HEK293T (cell line): ENCODE data around the gene CRHR1.

Experiments
- CTCF ChIA-PET: fragments of 350-600 bp; formaldehyde crosslinking; extraction: SDS; loops from one replicate; lab custom pipeline; 2021; ENCODE audit warnings: antibody characterized with exemption, inconsistent platforms; lab: Yijun Ruan, JAX
- POLR2A ChIA-PET: fragments of 350-600 bp; formaldehyde crosslinking; extraction: SDS; loops from one replicate; lab custom pipeline; 2020; ENCODE audit warnings: antibody characterized with exemption, inconsistent platforms; lab: Yijun Ruan, JAX
- DNase-seq: peaks from one replicate; pipeline ENCODE4 v3.0.0; 2012; ENCODE audit warnings: mixed read lengths; ENCODE audit errors: extremely low spot score
- ARNT ChIP-seq: fragments of 450-650 bp; IDR thresholded peaks from 2 replicates; pipeline ENCODE4 v1.6.1; 2017; ENCODE audit warnings: mild to moderate bottlenecking
- BHLHE40 ChIP-seq: fragments of 450-650 bp; IDR thresholded peaks from 2 replicates; pipeline ENCODE4 v1.6.1; 2016; ENCODE audit warnings: mild to moderate bottlenecking, moderate library complexity, borderline replicate concordance
- CTBP1 ChIP-seq: fragments of 450-650 bp; IDR thresholded peaks from 2 replicates; pipeline ENCODE4 v1.6.1; 2016; ENCODE audit warnings: borderline replicate concordance
- ELF4 ChIP-seq: fragments of 450-650 bp; IDR thresholded peaks from 2 replicates; pipeline ENCODE4 v1.6.1; 2017; ENCODE audit warnings: antibody characterized with exemption
- FOXA1 ChIP-seq: fragments of 450-650 bp; IDR thresholded peaks from 2 replicates; pipeline ENCODE4 v1.6.1; 2016; ENCODE audit warnings: mild to moderate bottlenecking
- FOXK2 ChIP-seq: fragments of 450-650 bp; IDR thresholded peaks from 2 replicates; pipeline ENCODE4 v1.6.1; 2016; ENCODE audit warnings: mild to moderate bottlenecking
- FOXM1 ChIP-seq: fragments of 450-650 bp; IDR thresholded peaks from 2 replicates; pipeline ENCODE4 v1.6.1; 2017; ENCODE audit warnings: mild to moderate bottlenecking, borderline replicate concordance
- HDGF ChIP-seq: fragments of 450-650 bp; IDR thresholded peaks from 2 replicates; pipeline ENCODE4 v1.6.1; 2017; ENCODE audit warnings: antibody characterized with exemption, borderline replicate concordance
- L3MBTL2 ChIP-seq: fragments of 450-650 bp; conservative IDR thresholded peaks from 2 replicates; pipeline ENCODE4 v1.6.1; 2016; ENCODE audit warnings: mild to moderate bottlenecking
- LEF1 ChIP-seq: fragments of 450-650 bp; IDR thresholded peaks from 2 replicates; pipeline ENCODE4 v1.6.1; 2017; ENCODE audit warnings: mild to moderate bottlenecking, borderline replicate concordance
- NFRKB ChIP-seq: fragments of 450-650 bp; IDR thresholded peaks from 2 replicates; pipeline ENCODE4 v1.6.1; 2016; ENCODE audit warnings: mild to moderate bottlenecking, moderate library complexity
- PKNOX1 ChIP-seq: fragments of 450-650 bp; IDR thresholded peaks from 2 replicates; pipeline ENCODE4 v1.6.1; 2016
- SP1 ChIP-seq: fragments of 450-650 bp; IDR thresholded peaks from 2 replicates; pipeline ENCODE4 v1.6.1; 2017
- SUZ12 ChIP-seq: fragments of 450-650 bp; IDR thresholded peaks from 2 replicates; pipeline ENCODE4 v1.6.1; 2016; ENCODE audit warnings: mild to moderate bottlenecking
- TARDBP ChIP-seq: fragments of 450-650 bp; IDR thresholded peaks from 2 replicates; pipeline ENCODE4 v1.6.1; 2016
- ZNF384 ChIP-seq: fragments of 450-650 bp; IDR thresholded peaks from 2 replicates; pipeline ENCODE4 v1.6.1; 2016

The CRHR1 gene

GRCh38 chr17:45756266-45756991, 27.7 kb upstream of the CRHR1 start:
- ChIA-PET CTCF (interaction anchor here (0.8 to 1.2 kb wide), 2 partner anchors 19 to 108 kb away, joined by 3 read pairs; no protein-coding TSS in a partner anchor), POLR2A (no interaction called here)

GRCh38 chr17:45757431-45758218, 26.5 kb upstream of the CRHR1 start:
- ChIA-PET CTCF (interaction anchor here (1.0 to 1.2 kb wide), 2 partner anchors 25 to 109 kb away, joined by 3 read pairs; no protein-coding TSS in a partner anchor), POLR2A (no interaction called here)
- no peak for TF ChIP-seq PKNOX1
- TF ChIP-seq L3MBTL2 = no peak
- no peak for TF ChIP-seq HDGF
- TF ChIP-seq FOXK2 = no peak
- TF ChIP-seq ARNT = no peak
- TF ChIP-seq BHLHE40 = no peak
- no peak for TF ChIP-seq CTBP1
- no peak for TF ChIP-seq LEF1
- TF ChIP-seq ZNF384 = no peak
- no peak for TF ChIP-seq SP1
- TF ChIP-seq FOXA1 = no peak
- TF ChIP-seq TARDBP = no peak
- no peak for DNase-seq

More at GRCh38 chr17:45756266-45756991, 27.7 kb upstream of the CRHR1 start:
- TF ChIP-seq BHLHE40 (no peak), FOXK2 (no peak), LEF1 (no peak), CTBP1 (no peak), TARDBP (no peak), ZNF384 (no peak), ARNT (no peak), L3MBTL2 (no peak), SUZ12 (no peak), FOXM1 (no peak), PKNOX1 (no peak), SP1 (no peak), FOXA1 (no peak), NFRKB (no peak), HDGF (no peak)
- no peak for DNase-seq

- POLR2A ChIA-PET = no interaction called here
These were observed 25.6 kb upstream of the CRHR1 start for GRCh38 chr17:45758544-45758943.

GRCh38 chr17:45759761-45760160, 24.4 kb upstream of the CRHR1 start:
- DNase-seq = peak; percentile 26
- ChIA-PET CTCF (interaction anchor here (0.6 kb wide), 1 partner anchor 23 kb away, joined by 3 read pairs; no protein-coding TSS in a partner anchor), POLR2A (no interaction called here)
- TF ChIP-seq ARNT (no peak), HDGF (no peak), L3MBTL2 (peak; percentile 63), NFRKB (no peak), TARDBP (no peak)

More at GRCh38 chr17:45758544-45758943, 25.6 kb upstream of the CRHR1 start:
- TF ChIP-seq L3MBTL2 (no peak), FOXK2 (no peak), ZNF384 (no peak)
- DNase-seq = no peak
- CTCF ChIA-PET = interaction anchor here (1.0 kb wide), 1 partner anchor 24 kb away, joined by 3 read pairs; no protein-coding TSS in a partner anchor

GRCh38 chr17:45761957-45762565, 22.1 kb upstream of the CRHR1 start:
- no peak for DNase-seq
- POLR2A ChIA-PET = no interaction called here
- TF ChIP-seq PKNOX1 (no peak), SUZ12 (no peak), FOXA1 (no peak), CTBP1 (no peak), ZNF384 (no peak), HDGF (no peak), SP1 (no peak), TARDBP (no peak), FOXK2 (no peak), ARNT (no peak), ELF4 (no peak), LEF1 (no peak), FOXM1 (no peak), NFRKB (no peak), L3MBTL2 (no peak)
- CTCF ChIA-PET = no interaction called here
